ENCODE data around the gene UPK3A. TPM values are rescaled to one million over a fixed set of nuclear protein-coding genes. Genes with fewer than 3 reads are reported as not detected.

UPK3A gene
- total and polyA plus RNA-seq, 2 of the 8 experiments (the other 6 are each of a cell fraction or from before 2014, with no cell fraction given): 0.35 to 1.7 TPM

DNA sequence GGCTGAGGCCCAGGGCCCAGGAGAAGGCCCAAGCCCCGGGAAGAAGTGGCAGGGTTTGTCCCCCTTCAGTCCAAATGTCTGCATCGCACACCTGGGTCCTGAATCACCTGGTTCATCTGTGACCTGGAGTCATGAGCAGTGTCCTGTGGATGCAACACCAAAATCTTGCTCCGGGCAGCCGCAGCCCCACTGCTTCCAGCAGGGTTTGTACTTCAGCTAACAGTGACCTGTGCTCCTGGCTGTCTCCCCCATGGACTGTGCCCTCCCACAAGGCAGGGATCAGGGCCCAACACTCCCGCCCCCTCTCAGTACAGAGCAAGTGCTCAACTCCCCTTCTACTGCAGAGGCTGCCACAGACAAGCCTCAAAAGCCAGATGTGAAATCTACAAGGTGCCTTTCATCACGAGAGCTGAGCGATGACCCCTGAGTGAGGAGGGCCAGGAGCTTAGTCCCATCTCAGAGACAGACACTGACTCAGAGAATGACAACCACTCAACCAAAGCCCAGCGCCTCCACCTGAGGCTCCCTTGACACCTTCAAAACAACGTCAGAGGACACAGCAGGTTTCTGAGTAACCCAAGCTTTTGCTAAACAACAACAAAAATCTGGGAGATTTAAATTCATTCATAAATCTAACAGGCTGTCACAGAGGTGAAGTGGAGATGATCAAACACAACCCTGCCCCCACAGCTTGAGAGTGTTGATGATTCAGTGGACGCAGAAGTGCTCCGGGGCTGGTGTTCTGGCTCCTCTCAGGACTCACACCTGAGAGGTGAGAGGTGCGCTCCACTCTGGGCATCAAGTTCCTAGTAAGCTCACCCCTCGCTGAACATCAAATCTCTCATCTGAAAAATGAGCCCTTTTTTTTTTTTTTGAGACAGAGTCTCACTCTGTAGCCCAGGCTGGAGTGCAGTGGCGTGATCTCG lies 47.4 kb upstream of the UPK3A start (continued):
- no peak for TF ChIP-seq KDM5A (IDR thresholded peaks at IDR 0.05; ENCODE audit: low read length)
- no peak for TF ChIP-seq E2F6 (IDR thresholded peaks at IDR 0.05)
- TF ChIP-seq CHD2 (IDR thresholded peaks at IDR 0.05; ENCODE audit: low read length): no peak
- no peak for TF ChIP-seq TAF1 (IDR thresholded peaks at IDR 0.05; ENCODE audit: low read depth, low read length)
- no peak for TF ChIP-seq KDM4A (IDR thresholded peaks at IDR 0.05; ENCODE audit: low read depth, low read length, severe bottlenecking)
- TF ChIP-seq FOSL1 (IDR thresholded peaks at IDR 0.05; ENCODE audit: insufficient read depth, low read depth, low read length): no peak
- TF ChIP-seq GABPA (IDR thresholded peaks at IDR 0.05; ENCODE audit: borderline replicate concordance, insufficient read depth, low read length): no peak
